K562 (cell line): ENCODE data around the gene CORO2A. TPM values are rescaled to one million over a fixed set of nuclear protein-coding genes. Genes with fewer than 3 reads are reported as not detected.

Experiments used
- CREBBP ChIP-seq: IDR thresholded peaks from one replicate; pipeline ENCODE4 v1.6.1; 2012; ENCODE audit warnings: low read depth, mild to moderate bottlenecking, control low read depth, inconsistent platforms, low read length
- FOXJ3 ChIP-seq: sonication (generic); formaldehyde crosslinking; IDR thresholded peaks from 2 replicates; pipeline ENCODE4 v1.4.0; 2020; ENCODE audit warnings: mild to moderate bottlenecking, missing genetic modification reagents
- HSF4 ChIP-seq: fragments of 250-450 bp; sonication (Bioruptor Pico); IDR thresholded peaks from 2 replicates; pipeline ENCODE4 v2.1.2; 2022; ENCODE audit warnings: mild to moderate bottlenecking, moderate library complexity, borderline replicate concordance
- KAT2B ChIP-seq: IDR thresholded peaks from one replicate; pipeline ENCODE4 v1.6.1; 2012; ENCODE audit warnings: low read depth, mild to moderate bottlenecking, control low read depth, inconsistent platforms, low read length, moderate library complexity
- NR2C1 ChIP-seq, 2 experiments: fragments of 450-650 bp; IDR thresholded peaks; 2 replicates each; pipeline ENCODE4 v1.6.1; 2017; ENCODE audit warnings: mild to moderate bottlenecking in 2 of 2, antibody characterized with exemption in 1 of 2, inconsistent platforms in 1 of 2, missing compliant biosample characterization in 1 of 2, missing genetic modification characterization in 1 of 2
- NRF1 ChIP-seq, 2 experiments: fragments of 450-650 bp; IDR thresholded peaks in 1 of 2; conservative IDR thresholded peaks in 1 of 2; 2 replicates each; pipeline ENCODE4 v1.6.1; 2014; ENCODE audit warnings: mild to moderate bottlenecking in 2 of 2
- SMARCA4 ChIP-seq: fragments of 450-650 bp; IDR thresholded peaks from 2 replicates; pipeline ENCODE4 v1.6.1; 2016
- SP1 ChIP-seq: sonication (generic); formaldehyde crosslinking; IDR thresholded peaks from 2 replicates; pipeline ENCODE4 v1.8.1; 2022; ENCODE audit warnings: mild to moderate bottlenecking, missing genetic modification reagents
- TSC22D4 ChIP-seq: fragments of 450-650 bp; IDR thresholded peaks from 2 replicates; pipeline ENCODE4 v1.6.1; 2016; ENCODE audit warnings: missing genetic modification characterization, missing biosample characterization, control low read depth
- YY1 ChIP-seq, 3 experiments: IDR thresholded peaks; 2 replicates each; pipeline ENCODE4 v1.6.1; 2011; ENCODE audit warnings: low read length in 2 of 3, mild to moderate bottlenecking in 2 of 3, moderate library complexity in 2 of 3, borderline replicate concordance in 1 of 3, control low read depth in 1 of 3, low read depth in 1 of 3; ENCODE audit not compliant: insufficient read depth in 3 of 3, insufficient replicate concordance in 2 of 3, control insufficient read depth in 1 of 3, insufficient read length in 1 of 3; ENCODE audit errors: extremely low read depth in 1 of 3
- ZNF717 ChIP-seq: fragments of 250-450 bp; sonication (Bioruptor Pico); IDR thresholded peaks from 2 replicates; pipeline ENCODE4 v1.5.0; 2021
- ZSCAN29 ChIP-seq: fragments of 450-650 bp; IDR thresholded peaks from 2 replicates; pipeline ENCODE4 v1.6.1; 2017
- polyA plus RNA-seq, 8 experiments: library from polyadenylated mRNA; depleted of rRNA in 4 of 8; stranded (reverse) in 5 of 8; unstranded in 3 of 8; fragments of >200 nt; fragmentation: Nextera tagmentation in 2 of 8; fragmentation: Illumina TruSeq in 1 of 8; extraction: Ambion mirVana in 2 of 8; extraction: Trizol in 1 of 8; gene quantifications; 2 replicates each; pipeline versions ENCODE4 v1.2.1 to v1.2.3, GENCODE V29; 2011 to 2014; ENCODE audit warnings: inconsistent platforms in 1 of 8, missing spikeins in 1 of 8
- total RNA-seq, 7 experiments: library from RNA; depleted of rRNA in 6 of 7; stranded (reverse); fragments of >200 nt in 6 of 7; fragmentation: Illumina TruSeq in 2 of 7; extraction: Trizol in 2 of 7; gene quantifications; 2 replicates each; pipeline versions ENCODE4 v1.2.1 to v1.2.3, GENCODE V29; 2011 to 2021; ENCODE audit warnings: low replicate concordance in 1 of 7
- TF ChIP-seq, protein P1 (sequence below): fragments of 250-450 bp; sonication (Bioruptor Pico); IDR thresholded peaks from 2 replicates; pipeline ENCODE4 v1.5.0; 2021; ENCODE audit warnings: mild to moderate bottlenecking, moderate library complexity
- TF ChIP-seq, protein P2 (sequence below), 2 experiments: fragments of 450-650 bp in 1 of 2; sonication (generic) in 1 of 2; formaldehyde crosslinking in 1 of 2; IDR thresholded peaks in 1 of 2; conservative IDR thresholded peaks in 1 of 2; 2 replicates each; pipeline versions ENCODE4 v1.6.1 to v1.8.1; 2016 to 2023; ENCODE audit warnings: mild to moderate bottlenecking in 2 of 2, moderate library complexity in 2 of 2, inconsistent platforms in 1 of 2, missing genetic modification reagents in 1 of 2
- TF ChIP-seq, protein P3 (sequence below), 2 experiments: fragments of 450-650 bp in 1 of 2; IDR thresholded peaks; 2 replicates each; pipeline ENCODE4 v1.6.1; 2011 to 2017; ENCODE audit warnings: low read depth in 2 of 2, antibody characterized with exemption in 1 of 2, borderline replicate concordance in 1 of 2, low read length in 1 of 2, mild to moderate bottlenecking in 1 of 2, mixed read lengths in 1 of 2; ENCODE audit not compliant: control insufficient read depth in 1 of 2
- TF ChIP-seq, protein P4 (sequence below): fragments of 250-450 bp; sonication (Bioruptor Pico); IDR thresholded peaks from 2 replicates; pipeline ENCODE4 v1.5.0; 2020; ENCODE audit warnings: mild to moderate bottlenecking

CORO2A gene
- total and polyA plus RNA-seq, 9 of the 15 experiments (the other 6 are each of a cell fraction or from before 2014, with no cell fraction given): 9.5 to 26.6 (median 18.0) TPM

DNA sequence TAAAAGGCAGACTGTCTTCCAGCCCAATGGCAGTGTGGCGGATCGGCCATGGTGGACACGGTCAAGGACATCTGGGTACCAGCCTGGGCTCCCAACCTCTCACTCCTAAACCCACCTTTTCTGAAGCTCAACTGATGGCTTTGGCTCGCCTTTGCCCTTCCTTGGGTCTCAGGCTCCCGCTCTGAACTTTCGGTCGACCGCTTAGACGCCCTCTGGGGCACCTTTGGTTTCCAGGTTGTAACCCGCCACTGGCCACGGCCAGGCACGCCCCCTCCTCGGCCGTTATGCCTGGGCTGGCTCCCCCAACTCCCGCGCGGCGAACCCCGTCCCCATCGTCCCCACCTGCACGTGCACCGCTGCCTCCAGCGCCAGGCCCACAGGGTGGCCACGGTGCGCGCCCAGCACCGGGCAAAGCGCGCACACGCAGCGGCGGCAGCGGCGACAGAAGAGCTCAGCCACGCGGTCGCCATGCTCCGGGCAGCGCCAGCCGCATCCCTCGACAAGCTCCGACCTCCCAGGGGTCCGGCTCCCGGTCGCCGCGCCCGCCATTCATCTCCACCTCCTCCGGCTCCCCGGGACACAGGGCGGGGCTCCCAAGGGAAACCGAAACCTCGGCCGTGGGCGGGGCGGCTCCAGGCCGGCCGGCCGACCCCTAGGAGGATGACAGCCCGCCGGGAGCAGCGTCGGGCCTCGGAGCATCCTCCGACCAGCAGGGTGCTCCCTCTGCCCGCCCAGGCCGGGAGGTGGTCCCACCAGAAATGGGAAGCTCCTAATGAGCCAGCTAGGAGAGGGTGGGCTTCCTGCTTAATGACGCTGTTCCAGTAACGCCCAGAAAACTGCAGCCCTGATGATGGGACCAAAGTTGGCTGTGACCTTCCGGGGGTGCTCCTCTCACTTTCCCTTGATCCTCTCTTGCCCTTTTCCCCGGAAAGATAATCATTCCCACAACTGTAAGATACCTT is 73.5 kb downstream of the CORO2A start, which contains the start of gene TRIM14 (continued):
- TF ChIP-seq, protein P1, sequence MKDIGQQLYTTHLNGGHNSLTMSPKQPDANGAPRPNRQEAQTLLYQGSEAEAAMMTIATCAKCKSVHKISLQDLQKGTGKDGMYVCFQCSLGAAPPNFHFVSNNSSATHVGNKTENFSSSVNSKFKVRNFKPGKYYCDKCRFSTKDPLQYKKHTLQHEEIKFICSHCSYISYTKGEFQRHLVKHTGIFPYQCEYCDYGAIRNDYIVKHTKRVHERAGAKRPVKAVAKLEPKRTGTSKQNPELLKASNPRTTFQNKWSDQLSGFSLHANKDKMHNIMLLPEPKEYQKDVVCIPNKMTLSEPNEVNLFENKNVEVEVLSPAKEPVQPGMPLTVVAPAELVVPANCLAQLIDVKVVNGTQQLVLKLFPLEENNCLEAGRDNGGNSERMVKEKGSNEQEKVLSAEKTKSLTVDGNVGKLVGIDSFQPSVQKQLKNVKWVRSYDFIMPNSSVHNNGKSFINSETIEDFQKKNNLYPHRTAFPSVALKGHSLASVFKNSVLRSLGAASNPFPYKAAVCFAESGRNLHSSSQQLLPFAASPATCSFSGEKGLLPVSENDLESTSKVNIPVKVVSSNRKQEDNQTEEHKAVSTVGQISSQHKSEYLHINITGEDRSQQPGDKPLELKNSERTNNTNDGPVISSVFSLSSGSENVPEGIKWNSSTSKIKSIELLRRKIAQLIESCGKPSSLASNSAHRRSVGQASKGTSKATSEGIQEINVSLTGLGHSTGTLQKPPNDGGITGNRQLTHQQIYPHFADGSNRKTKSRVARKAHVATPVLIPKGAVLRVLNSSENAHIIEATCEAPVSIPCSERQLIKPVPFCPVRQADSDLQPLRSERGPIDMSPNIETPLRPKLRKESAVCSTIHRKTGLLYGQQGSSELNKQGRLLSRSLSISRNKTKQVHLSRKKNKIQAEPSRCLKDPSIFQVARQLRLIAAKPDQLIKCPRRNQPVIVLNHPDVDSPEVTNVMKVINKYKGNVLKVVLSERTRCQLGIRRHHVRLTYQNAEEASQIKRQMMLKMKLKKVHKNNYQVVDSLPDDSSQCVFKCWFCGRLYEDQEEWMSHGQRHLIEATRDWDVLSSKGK: no peak
- TF ChIP-seq NRF1 (conservative IDR thresholded peaks at IDR 0.05 in 1 of 2, IDR thresholded peaks at IDR 0.05 in 1 of 2) (peak; percentile 55 to 66), FOXJ3 (no peak), SMARCA4 (no peak), CREBBP (no peak), ZNF717 (CRISPR knock-in tag) (no peak), HSF4 (no peak), TSC22D4 (tag) (no peak), SP1 (no peak), ZSCAN29 (no peak), KAT2B (no peak), YY1 (IDR thresholded peaks at IDR 0.05; ENCODE audit: borderline replicate concordance in 1 of 3, control insufficient read depth in 1 of 3, extremely low read depth in 1 of 3, insufficient read depth in 3 of 3, insufficient read length in 1 of 3, insufficient replicate concordance in 2 of 3, low read depth in 1 of 3, low read length in 2 of 3) (peak in 2 of 3 experiments; percentile 70 to 71), NR2C1 (IDR thresholded peaks at IDR 0.05) (peak; percentile 49), NR2C1 (tag; IDR thresholded peaks at IDR 0.05) (peak; percentile 67)
- TF ChIP-seq, protein P2, sequence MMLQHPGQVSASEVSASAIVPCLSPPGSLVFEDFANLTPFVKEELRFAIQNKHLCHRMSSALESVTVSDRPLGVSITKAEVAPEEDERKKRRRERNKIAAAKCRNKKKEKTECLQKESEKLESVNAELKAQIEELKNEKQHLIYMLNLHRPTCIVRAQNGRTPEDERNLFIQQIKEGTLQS (IDR thresholded peaks at IDR 0.05): no peak
- TF ChIP-seq, protein P2 (CRISPR knock-in tag; conservative IDR thresholded peaks at IDR 0.05): no peak
- TF ChIP-seq, protein P3, sequence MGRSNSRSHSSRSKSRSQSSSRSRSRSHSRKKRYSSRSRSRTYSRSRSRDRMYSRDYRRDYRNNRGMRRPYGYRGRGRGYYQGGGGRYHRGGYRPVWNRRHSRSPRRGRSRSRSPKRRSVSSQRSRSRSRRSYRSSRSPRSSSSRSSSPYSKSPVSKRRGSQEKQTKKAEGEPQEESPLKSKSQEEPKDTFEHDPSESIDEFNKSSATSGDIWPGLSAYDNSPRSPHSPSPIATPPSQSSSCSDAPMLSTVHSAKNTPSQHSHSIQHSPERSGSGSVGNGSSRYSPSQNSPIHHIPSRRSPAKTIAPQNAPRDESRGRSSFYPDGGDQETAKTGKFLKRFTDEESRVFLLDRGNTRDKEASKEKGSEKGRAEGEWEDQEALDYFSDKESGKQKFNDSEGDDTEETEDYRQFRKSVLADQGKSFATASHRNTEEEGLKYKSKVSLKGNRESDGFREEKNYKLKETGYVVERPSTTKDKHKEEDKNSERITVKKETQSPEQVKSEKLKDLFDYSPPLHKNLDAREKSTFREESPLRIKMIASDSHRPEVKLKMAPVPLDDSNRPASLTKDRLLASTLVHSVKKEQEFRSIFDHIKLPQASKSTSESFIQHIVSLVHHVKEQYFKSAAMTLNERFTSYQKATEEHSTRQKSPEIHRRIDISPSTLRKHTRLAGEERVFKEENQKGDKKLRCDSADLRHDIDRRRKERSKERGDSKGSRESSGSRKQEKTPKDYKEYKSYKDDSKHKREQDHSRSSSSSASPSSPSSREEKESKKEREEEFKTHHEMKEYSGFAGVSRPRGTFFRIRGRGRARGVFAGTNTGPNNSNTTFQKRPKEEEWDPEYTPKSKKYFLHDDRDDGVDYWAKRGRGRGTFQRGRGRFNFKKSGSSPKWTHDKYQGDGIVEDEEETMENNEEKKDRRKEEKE (IDR thresholded peaks at IDR 0.05; ENCODE audit: borderline replicate concordance in 1 of 2, control insufficient read depth in 1 of 2, low read depth in 2 of 2, low read length in 1 of 2): no peak
- TF ChIP-seq, protein P4, sequence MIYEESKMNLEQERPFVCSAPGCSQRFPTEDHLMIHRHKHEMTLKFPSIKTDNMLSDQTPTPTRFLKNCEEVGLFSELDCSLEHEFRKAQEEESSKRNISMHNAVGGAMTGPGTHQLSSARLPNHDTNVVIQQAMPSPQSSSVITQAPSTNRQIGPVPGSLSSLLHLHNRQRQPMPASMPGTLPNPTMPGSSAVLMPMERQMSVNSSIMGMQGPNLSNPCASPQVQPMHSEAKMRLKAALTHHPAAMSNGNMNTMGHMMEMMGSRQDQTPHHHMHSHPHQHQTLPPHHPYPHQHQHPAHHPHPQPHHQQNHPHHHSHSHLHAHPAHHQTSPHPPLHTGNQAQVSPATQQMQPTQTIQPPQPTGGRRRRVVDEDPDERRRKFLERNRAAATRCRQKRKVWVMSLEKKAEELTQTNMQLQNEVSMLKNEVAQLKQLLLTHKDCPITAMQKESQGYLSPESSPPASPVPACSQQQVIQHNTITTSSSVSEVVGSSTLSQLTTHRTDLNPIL (CRISPR knock-in tag): no peak
